K562 (cell line): ENCODE data around the gene RRH. TPM values are rescaled to one million over a fixed set of nuclear protein-coding genes. Genes with fewer than 3 reads are reported as not detected.

ENCODE experiments used
- ADNP ChIP-seq: fragments of 200-800 bp; sonication (Bioruptor generic); IDR thresholded peaks from 2 replicates; pipeline ENCODE4 v1.6.1; 2016; ENCODE audit warnings: missing genetic modification characterization, missing compliant biosample characterization
- ARID3B ChIP-seq: fragments of 250-450 bp; sonication (Bioruptor Pico); IDR thresholded peaks from 2 replicates; pipeline ENCODE4 v1.4.0; 2020; ENCODE audit warnings: borderline replicate concordance
- CLOCK ChIP-seq: fragments of 250-450 bp; sonication (Bioruptor Pico); IDR thresholded peaks from 2 replicates; pipeline ENCODE4 v1.4.0; 2020; ENCODE audit warnings: mild to moderate bottlenecking, moderate library complexity, borderline replicate concordance
- CREBBP ChIP-seq: IDR thresholded peaks from one replicate; pipeline ENCODE4 v1.6.1; 2012; ENCODE audit warnings: low read depth, mild to moderate bottlenecking, control low read depth, inconsistent platforms, low read length
- FOXJ2 ChIP-seq: fragments of 200-800 bp; sonication (Bioruptor generic); IDR thresholded peaks from 2 replicates; pipeline ENCODE4 v1.6.1; 2016; ENCODE audit warnings: missing genetic modification characterization, missing compliant biosample characterization
- MAFG ChIP-seq: fragments of 450-650 bp; conservative IDR thresholded peaks from 2 replicates; pipeline ENCODE4 v1.6.1; 2016; ENCODE audit warnings: missing genetic modification characterization, missing compliant biosample characterization
- YY1 ChIP-seq, 3 experiments: IDR thresholded peaks; 2 replicates each; pipeline ENCODE4 v1.6.1; 2011; ENCODE audit warnings: low read length in 2 of 3, mild to moderate bottlenecking in 2 of 3, moderate library complexity in 2 of 3, borderline replicate concordance in 1 of 3, control low read depth in 1 of 3, low read depth in 1 of 3; ENCODE audit not compliant: insufficient read depth in 3 of 3, insufficient replicate concordance in 2 of 3, control insufficient read depth in 1 of 3, insufficient read length in 1 of 3; ENCODE audit errors: extremely low read depth in 1 of 3
- ZNF280A ChIP-seq: fragments of 450-650 bp; IDR thresholded peaks from 2 replicates; pipeline ENCODE4 v1.6.1; 2018; ENCODE audit warnings: mild to moderate bottlenecking, low read depth; ENCODE audit not compliant: partially characterized antibody
- ZNF696 ChIP-seq: fragments of 250-450 bp; sonication (Bioruptor Pico); conservative IDR thresholded peaks from 2 replicates; pipeline ENCODE4 v1.4.0; 2020; ENCODE audit warnings: mild to moderate bottlenecking, moderate library complexity
- ZSCAN32 ChIP-seq: fragments of 450-650 bp; formaldehyde crosslinking; IDR thresholded peaks from 2 replicates; pipeline ENCODE4 v1.4.0; 2020; ENCODE audit warnings: mild to moderate bottlenecking, moderate library complexity
- polyA plus RNA-seq, 8 experiments: library from polyadenylated mRNA; depleted of rRNA in 4 of 8; stranded (reverse) in 5 of 8; unstranded in 3 of 8; fragments of >200 nt; fragmentation: Nextera tagmentation in 2 of 8; fragmentation: Illumina TruSeq in 1 of 8; extraction: Ambion mirVana in 2 of 8; extraction: Trizol in 1 of 8; gene quantifications; 2 replicates each; pipeline versions ENCODE4 v1.2.1 to v1.2.3, GENCODE V29; 2011 to 2014; ENCODE audit warnings: inconsistent platforms in 1 of 8, missing spikeins in 1 of 8
- total RNA-seq, 7 experiments: library from RNA; depleted of rRNA in 6 of 7; stranded (reverse); fragments of >200 nt in 6 of 7; fragmentation: Illumina TruSeq in 2 of 7; extraction: Trizol in 2 of 7; gene quantifications; 2 replicates each; pipeline versions ENCODE4 v1.2.1 to v1.2.3, GENCODE V29; 2011 to 2021; ENCODE audit warnings: low replicate concordance in 1 of 7

The RRH gene
- total and polyA plus RNA-seq, 9 of the 15 experiments (the other 6 are each of a cell fraction or from before 2014, with no cell fraction given): 0.04 to 0.31 (median 0.12) TPM; not detected in 3

GRCh38 chr4:109786846-109787245, 40.9 kb upstream of the RRH start (continued):
- TF ChIP-seq YY1 (IDR thresholded peaks at IDR 0.05; ENCODE audit: borderline replicate concordance in 1 of 3, control insufficient read depth in 1 of 3, extremely low read depth in 1 of 3, insufficient read depth in 3 of 3, insufficient read length in 1 of 3, insufficient replicate concordance in 2 of 3, low read depth in 1 of 3, low read length in 2 of 3): no peak
- no peak for TF ChIP-seq ZNF696 (CRISPR knock-in tag)
- TF ChIP-seq MAFG (tag): no peak
- TF ChIP-seq ZSCAN32 (CRISPR knock-in tag): no peak
- no peak for TF ChIP-seq CREBBP
- no peak for TF ChIP-seq CLOCK (CRISPR knock-in tag)
- no peak for TF ChIP-seq FOXJ2 (tag)
- no peak for TF ChIP-seq ZNF280A
- TF ChIP-seq ADNP (tag): no peak
- no peak for TF ChIP-seq ARID3B (CRISPR knock-in tag)
